MG63 (cell line): ENCODE results near the gene MBD2. TPM values are rescaled to one million over a fixed set of nuclear protein-coding genes. Genes with fewer than 3 reads are reported as not detected.
"Not testable (repeated sequence)": the region's sequence is repeated elsewhere in the genome, so short reads cannot be mapped to it uniquely, and the experiment has no call there.

Source experiments
- DNase-seq: peaks from one replicate; pipeline ENCODE4 v3.0.0-alpha.2; 2020
- H3K27me3 ChIP-seq: fragments of 250-450 bp; sonication (Bioruptor Pico); 2 replicates; pipeline ENCODE4 v1.5.1; 2020; ENCODE audit warnings: mild to moderate bottlenecking, moderate library complexity
- H3K36me3 ChIP-seq: fragments of 250-450 bp; sonication (Bioruptor Pico); 2 replicates; pipeline ENCODE4 v1.5.1; 2020; ENCODE audit warnings: mild to moderate bottlenecking, moderate library complexity
- H3K4me3 ChIP-seq: fragments of 250-450 bp; sonication (Bioruptor Pico); 2 replicates; pipeline ENCODE4 v1.5.1; 2020; ENCODE audit warnings: mild to moderate bottlenecking, moderate library complexity
- H3K9me3 ChIP-seq: fragments of 250-450 bp; sonication (Bioruptor Pico); 2 replicates; pipeline ENCODE4 v1.5.1; 2020; ENCODE audit warnings: mild to moderate bottlenecking, moderate library complexity
- total RNA-seq: library from RNA; depleted of rRNA; stranded (reverse); fragments of >200 nt; shearing (Covaris generic); gene quantifications from 2 replicates; pipeline ENCODE4 v1.2.3, GENCODE V29; 2014; ENCODE audit warnings: low replicate concordance

The MBD2 gene
- total RNA-seq, 1 experiment from 2014 or later = 31.2 TPM

DNA sequence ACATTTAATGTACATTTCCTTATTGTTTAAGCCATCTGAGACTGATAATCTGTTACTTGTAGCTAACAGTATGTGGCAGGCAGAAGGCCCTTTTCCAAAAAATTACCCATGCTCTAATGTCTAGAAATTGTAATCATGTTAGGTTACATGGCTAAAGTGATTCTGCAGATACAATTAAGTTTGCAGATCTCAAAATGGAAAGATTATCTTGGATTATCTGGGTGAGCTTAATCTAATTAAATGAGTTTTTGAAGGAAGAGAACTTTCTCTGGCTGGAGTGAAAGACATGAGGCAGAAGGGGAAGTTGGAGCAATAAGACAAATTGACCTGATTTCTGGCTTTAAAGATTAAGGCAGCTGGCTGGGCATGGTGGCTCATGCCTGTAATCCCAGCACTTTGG, 76.3 kb downstream of the MBD2 start:
- H3K4me3 ChIP-seq = no peak overlapping the region
- DNase-seq = no peak
- no peaks in the 10 kb centered on the region for H3K27me3 ChIP-seq
- H3K36me3 ChIP-seq = peaks cover 10% of the 10 kb centered on the region; the same call in 1 of the 2 replicates
- peaks cover 5% of the 10 kb centered on the region; the same call in 1 of the 2 replicates for H3K9me3 ChIP-seq

GRCh38 chr18:54147439-54147838, 77.0 kb downstream of the MBD2 start:
- H3K9me3 ChIP-seq = peaks cover 5% of the 10 kb centered on the region; the same call in 1 of the 2 replicates
- no peak overlapping the region for H3K4me3 ChIP-seq
- peaks cover 5% of the 10 kb centered on the region; the same call in 1 of the 2 replicates for H3K36me3 ChIP-seq
- H3K27me3 ChIP-seq = no peaks in the 10 kb centered on the region
- DNase-seq = no peak

DNA sequence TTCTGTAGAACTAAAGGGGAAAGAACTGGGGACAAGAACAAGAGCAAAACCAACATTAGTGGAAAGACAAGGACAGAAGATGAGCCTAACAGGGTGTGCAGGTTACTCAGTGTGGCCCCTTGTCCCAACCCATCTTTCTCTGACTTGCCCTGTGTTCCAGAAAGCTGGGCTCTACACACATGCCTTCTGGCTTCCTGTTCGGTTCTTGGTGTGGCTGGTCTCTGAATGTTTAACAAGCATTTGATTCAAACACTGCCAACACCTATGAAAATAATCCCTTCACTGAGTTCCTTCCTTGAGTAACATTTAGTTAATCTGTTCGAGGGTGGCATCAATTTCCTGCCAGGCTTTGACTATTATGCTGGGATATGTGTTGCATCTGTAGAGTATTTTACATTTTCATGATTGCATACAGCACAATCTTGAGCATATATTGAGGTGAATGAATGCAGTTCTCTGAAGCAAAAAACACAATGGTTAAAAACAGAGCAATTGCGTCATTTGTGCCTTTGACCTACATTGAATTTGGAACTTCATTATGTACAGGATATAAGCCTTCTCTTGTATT, 83.3 kb downstream of the MBD2 start:
- no peak overlapping the region for H3K4me3 ChIP-seq
- H3K36me3 ChIP-seq = peaks cover 6% of the 10 kb centered on the region
- peaks cover 5% of the 10 kb centered on the region; the same call in 1 of the 2 replicates for H3K9me3 ChIP-seq

GRCh38 chr18:54140641-54141040, 83.8 kb downstream of the MBD2 start:
- DNase-seq = no peak
- peaks cover 5% of the 10 kb centered on the region; the same call in 1 of the 2 replicates for H3K9me3 ChIP-seq
- peaks cover 6% of the 10 kb centered on the region; the same call in 1 of the 2 replicates for H3K36me3 ChIP-seq
- no peaks in the 10 kb centered on the region for H3K27me3 ChIP-seq
- H3K4me3 ChIP-seq = no peak overlapping the region

More for the DNA sequence above, 83.3 kb downstream of the MBD2 start:
- no peak for DNase-seq
- no peaks in the 10 kb centered on the region for H3K27me3 ChIP-seq

GRCh38 chr18:54135216-54135615, 89.3 kb downstream of the MBD2 start:
- no peak for DNase-seq
- Histone ChIP-seq H3K36me3 (peaks cover 4% of the 10 kb centered on the region; the same call in 1 of the 2 replicates), H3K27me3 (no peaks in the 10 kb centered on the region), H3K9me3 (no peaks in the 10 kb centered on the region), H3K4me3 (no peak overlapping the region)

DNA sequence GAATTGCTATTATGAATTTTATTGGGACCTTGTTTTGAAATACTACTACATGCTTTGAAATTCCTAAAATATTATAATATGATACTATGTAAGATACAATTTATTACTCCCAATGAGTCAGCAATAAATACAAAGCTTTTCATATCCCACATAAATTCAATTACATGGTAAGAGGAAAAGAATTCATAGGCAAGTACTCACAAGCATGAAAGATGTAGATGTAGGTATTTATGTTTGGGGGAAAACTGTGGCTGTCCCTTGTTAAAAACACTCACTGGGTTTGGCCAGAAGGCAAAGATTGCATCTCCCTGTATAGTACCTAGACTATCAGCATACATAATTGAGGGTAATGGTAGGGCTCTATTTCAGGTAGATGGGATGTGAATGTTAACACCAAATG, 90.4 kb downstream of the MBD2 start:
- DNase-seq = no peak
- Histone ChIP-seq H3K9me3 (no peaks in the 10 kb centered on the region), H3K36me3 (peaks cover 2% of the 10 kb centered on the region; the same call in 1 of the 2 replicates), H3K27me3 (no peaks in the 10 kb centered on the region), H3K4me3 (no peak overlapping the region)

DNA sequence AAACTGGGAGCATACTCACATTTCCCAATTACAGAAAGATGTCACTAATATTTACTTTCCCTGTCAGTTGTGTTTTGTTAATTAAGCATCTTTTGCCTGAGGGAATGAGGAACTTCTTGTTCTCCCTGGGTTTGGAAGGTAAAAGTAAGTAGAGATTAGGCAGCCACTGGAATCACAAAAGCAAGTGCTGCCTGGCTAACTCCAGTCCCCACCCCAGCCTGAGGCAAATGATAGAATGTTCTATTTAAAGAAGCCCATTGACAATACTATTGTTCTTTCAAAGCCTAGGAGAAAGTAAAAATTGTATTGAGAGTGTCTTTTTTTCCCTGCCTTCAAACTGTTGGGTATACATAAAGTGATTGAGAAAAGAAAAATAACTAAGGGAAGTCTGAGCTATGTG, 93.8 kb downstream of the MBD2 start:
- Histone ChIP-seq H3K36me3 (no peaks in the 10 kb centered on the region), H3K27me3 (no peaks in the 10 kb centered on the region), H3K9me3 (no peaks in the 10 kb centered on the region), H3K4me3 (no peak overlapping the region)
- no peak for DNase-seq

- Histone ChIP-seq H3K9me3 (no peaks in the 10 kb centered on the region), H3K36me3 (no peaks in the 10 kb centered on the region), H3K27me3 (no peaks in the 10 kb centered on the region), H3K4me3 (no peak overlapping the region)
- DNase-seq = no peak
Measured at GRCh38 chr18:54130177-54130576, 94.3 kb downstream of the MBD2 start.

- DNase-seq = no peak
- no peaks in the 10 kb centered on the region for H3K9me3 ChIP-seq
Measured at GRCh38 chr18:54129448-54130067, 94.9 kb downstream of the MBD2 start.

DNA sequence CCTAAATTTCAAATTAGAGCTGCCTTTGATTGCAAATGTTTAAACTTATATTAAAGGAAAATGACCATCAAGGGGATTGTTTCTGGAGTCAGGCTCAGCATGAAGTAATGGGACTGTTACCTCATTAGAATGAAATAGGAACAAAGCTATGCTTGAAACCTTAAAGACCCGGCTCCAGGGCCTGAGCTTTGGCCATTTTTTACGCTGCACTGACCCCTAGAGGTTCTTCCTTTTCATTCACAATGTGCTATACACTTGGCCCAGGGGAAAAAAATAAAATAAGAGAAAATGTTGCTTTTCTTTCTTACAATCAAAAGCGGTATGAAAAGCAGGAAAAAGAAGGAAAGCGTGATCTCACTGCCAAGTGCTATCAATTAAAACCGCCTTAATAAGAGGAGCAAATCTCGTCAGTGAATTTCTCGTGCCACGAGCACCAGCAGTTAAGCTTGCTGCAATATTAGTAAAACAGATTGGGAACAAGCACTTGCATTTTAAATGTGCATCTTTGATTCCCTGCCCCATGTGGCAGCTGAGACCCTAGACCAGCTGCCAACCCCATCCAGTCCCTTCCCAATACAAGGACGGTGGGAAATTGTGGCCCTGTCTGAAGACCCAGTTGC, 96.6 kb downstream of the MBD2 start:
- peak; percentile 23 for DNase-seq
- Histone ChIP-seq H3K4me3 (no peak overlapping the region), H3K36me3 (no peaks in the 10 kb centered on the region), H3K27me3 (no peaks in the 10 kb centered on the region), H3K9me3 (no peaks in the 10 kb centered on the region)

More at GRCh38 chr18:54129448-54130067, 94.9 kb downstream of the MBD2 start:
- H3K27me3 ChIP-seq = no peaks in the 10 kb centered on the region
- H3K4me3 ChIP-seq = no peak overlapping the region
- no peaks in the 10 kb centered on the region for H3K36me3 ChIP-seq

DNA sequence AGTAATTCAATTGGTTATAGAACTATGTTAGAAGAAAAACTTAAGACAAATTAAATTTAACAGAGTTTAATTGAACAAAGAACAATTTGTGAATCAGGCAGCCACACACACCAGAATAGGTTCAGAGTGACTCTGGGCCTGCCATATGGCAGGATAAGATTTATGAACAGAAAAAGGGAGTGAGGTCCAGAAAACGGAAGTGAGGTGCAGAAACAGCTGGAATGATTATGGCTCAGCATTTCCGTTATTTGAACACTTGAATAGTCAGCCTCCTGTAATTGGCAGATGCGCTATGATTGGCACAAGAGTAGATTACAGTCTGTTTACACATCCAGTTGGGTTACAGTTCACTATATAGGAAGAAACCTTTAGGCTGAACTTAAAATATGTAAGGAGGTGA, 99.0 kb downstream of the MBD2 start:
- DNase-seq = no peak
- H3K4me3 ChIP-seq = no peak overlapping the region
- no peaks in the 10 kb centered on the region for H3K36me3 ChIP-seq
- H3K27me3 ChIP-seq = no peaks in the 10 kb centered on the region
- no peaks in the 10 kb centered on the region for H3K9me3 ChIP-seq

DNA sequence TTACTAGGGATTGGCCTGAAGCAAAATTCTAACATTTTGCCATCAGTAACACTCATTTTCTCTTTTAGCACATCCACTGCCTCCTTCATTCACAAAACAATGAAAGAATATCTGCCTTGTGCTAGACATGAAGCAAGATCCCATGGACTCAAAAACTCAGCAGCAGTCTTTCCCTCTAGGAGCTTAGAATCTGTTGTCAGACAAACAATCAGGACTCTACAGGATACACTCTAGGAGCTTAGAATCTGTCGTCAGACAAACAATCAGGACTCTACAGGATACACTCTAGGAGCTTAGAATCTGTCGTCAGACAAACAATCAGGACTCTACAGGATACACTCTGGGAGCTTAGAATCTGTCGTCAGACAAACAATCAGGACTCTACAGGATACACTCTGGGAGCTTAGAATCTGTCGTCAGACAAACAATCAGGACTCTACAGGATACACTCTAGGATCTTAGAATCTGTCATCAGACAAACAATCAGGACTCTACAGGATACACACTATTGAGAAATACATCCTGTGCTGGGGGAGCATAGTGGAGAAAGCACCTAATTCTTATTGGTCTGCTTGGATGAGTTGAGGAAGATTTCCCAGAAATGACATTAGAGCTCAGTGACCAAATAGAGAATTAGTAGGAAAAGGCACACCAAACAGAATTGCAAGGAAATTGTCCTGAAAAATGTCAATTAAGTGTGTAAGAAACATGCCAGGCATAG, 100.6 kb downstream of the MBD2 start:
- H3K36me3 ChIP-seq, H3K9me3 ChIP-seq, H3K27me3 ChIP-seq, H3K4me3 ChIP-seq, DNase-seq: not testable (repeated sequence)

DNA sequence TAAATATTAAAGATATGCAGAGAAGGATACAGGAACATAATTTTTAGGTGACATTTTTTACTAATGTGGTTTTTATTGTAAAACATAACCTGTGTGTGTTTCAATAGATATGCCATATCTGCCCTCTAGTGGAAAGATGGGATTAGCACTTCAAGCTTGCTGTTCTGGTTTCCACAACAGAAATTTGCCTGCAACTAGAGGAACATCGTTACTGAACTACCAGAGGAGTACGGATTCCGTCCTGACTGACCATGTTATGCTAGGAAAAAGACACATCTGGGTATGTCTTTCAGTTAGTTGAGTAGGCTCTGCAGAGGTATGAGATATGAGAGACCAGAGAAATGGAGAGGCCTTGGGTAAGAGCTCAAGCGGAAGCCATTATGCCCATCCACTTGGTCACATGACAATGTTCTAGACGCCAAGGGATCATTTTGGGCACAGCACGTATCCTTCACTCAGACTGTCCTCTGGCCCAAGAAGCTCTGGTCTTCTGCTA, 104.9 kb downstream of the MBD2 start:
- H3K27me3 ChIP-seq = no peaks in the 10 kb centered on the region
- no peak for DNase-seq
- no peaks in the 10 kb centered on the region for H3K9me3 ChIP-seq
- H3K36me3 ChIP-seq = no peaks in the 10 kb centered on the region
- no peak overlapping the region for H3K4me3 ChIP-seq

DNA sequence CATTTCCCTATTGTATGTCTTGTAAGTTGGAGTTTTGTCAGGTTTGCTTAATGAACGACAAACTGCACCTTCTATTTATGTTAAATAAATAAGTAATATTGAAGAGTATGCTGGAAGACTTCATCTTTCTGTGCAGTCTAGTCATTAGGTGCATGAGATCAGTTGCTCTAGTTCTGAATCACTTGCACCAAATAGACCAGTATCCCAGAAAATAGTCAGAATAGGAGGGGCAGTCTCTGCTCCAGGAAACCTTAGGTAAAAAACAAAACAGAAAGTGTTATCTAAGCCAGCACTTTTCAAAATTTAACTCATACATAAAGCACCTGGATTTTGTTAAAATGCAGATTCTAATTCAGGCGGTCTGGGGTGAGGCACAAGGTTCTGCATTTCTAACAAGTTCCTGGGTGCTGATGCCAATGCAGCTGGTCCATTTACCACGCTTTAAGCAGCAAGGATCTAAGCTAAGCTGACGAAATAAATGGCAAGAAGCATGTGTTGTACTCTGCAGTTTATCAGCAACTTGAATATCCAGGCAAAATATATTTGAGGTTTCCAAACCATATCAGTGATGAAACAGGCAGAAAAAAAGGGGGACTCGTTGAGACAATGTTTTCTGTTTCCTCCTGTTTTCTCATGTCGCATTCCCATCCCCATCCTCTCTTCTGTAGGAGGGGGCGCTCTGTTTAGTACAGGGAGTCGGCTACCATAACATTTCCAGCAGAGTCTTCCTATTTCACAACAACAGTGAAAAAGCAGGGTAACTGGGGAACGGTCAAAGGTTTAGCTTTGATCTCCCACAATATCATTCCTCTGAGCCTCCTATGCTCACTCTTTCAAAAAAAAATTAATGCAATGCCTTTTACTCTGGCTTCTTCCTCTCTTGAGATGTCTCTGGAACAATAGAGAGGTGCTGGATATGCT, 106.4 kb downstream of the MBD2 start:
- DNase-seq = no peak
- Histone ChIP-seq H3K4me3 (no peak overlapping the region), H3K27me3 (no peaks in the 10 kb centered on the region), H3K9me3 (no peaks in the 10 kb centered on the region), H3K36me3 (no peaks in the 10 kb centered on the region)

DNA sequence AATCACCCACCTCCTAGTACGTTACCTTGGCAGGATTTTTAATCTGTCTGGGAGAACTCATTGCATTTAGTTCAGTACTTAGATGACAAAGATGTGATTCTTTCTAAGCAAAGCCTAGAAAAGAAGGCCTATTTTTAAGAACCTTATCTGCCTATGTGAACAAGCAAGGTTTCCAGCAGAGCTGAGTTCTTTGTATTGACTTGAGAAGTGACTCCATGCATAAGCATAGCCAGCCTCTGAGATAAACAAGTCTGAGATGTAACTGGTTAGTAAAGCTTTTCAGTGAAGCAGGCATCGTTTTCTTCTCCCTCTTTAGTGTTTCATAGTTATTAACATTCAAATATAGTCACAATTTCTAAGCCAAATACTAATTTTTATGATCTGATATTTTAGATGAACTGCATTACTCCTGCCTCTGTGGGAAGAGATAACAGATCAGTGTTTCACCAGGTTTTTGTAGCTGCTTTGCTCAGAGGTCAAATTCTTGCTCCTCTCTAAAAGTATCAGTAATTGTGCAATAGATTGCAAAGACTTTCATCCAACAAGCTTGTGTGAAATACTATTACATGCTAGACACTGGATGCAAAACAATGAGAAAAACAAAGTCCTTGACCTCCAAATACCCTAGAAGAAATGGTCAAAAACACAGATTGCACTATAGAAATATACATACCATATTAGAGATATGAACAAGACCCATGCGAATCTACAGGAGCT, 107.8 kb downstream of the MBD2 start:
- DNase-seq = no peak
- Histone ChIP-seq H3K9me3 (no peaks in the 10 kb centered on the region), H3K4me3 (no peak overlapping the region), H3K36me3 (no peaks in the 10 kb centered on the region), H3K27me3 (no peaks in the 10 kb centered on the region)

DNA sequence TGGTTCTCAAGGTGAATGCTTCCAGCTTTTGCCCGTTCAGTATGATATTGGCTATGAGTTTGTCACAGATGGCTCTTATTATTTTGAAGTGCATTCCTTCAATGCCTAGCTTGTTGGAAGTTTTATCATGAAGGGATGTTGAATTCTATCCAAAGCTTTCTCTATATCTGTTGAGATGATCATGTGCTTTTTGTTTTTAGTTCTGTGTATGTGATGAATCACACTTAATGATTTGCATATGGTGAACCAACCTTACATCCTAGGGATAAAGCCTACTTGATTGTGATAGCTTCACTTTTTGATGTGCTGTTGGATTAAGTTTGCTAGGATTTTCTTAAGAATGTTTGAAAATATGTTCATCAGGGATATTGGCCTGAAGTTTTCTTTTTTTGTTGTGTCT, 112.1 kb downstream of the MBD2 start:
- Histone ChIP-seq H3K9me3 (no peaks in the 10 kb centered on the region), H3K36me3 (no peaks in the 10 kb centered on the region), H3K4me3 (no peak overlapping the region), H3K27me3 (no peaks in the 10 kb centered on the region)
- DNase-seq = no peak
